Ascending aorta (tissue), 2 donors: ENCODE data around the gene C1orf52. TPM values are rescaled to one million over a fixed set of nuclear protein-coding genes. Genes with fewer than 3 reads are reported as not detected.

ENCODE experiments used
- DNase-seq, 2 donors: peaks; one replicate each; pipeline ENCODE4 v3.0.0-alpha.2; 2019; ENCODE audit warnings: low spot score in 2 of 2
- H3K27ac ChIP-seq, 2 donors: fragments of 200-600 bp; sonication (generic); one replicate each; pipeline ENCODE4 v1.5.1; 2016 to 2017; ENCODE audit warnings: mild to moderate bottlenecking in 1 of 2
- H3K27me3 ChIP-seq: fragments of 200-600 bp; sonication (generic); one replicate; pipeline ENCODE4 v1.5.1; 2017
- H3K36me3 ChIP-seq, 2 donors: fragments of 200-600 bp; sonication (generic); one replicate each; pipeline ENCODE4 v1.5.1; 2016
- H3K4me1 ChIP-seq, 2 donors: fragments of 200-600 bp; sonication (generic); one replicate each; pipeline ENCODE4 v1.5.1; 2016 to 2017; ENCODE audit warnings: mild to moderate bottlenecking in 1 of 2
- H3K4me3 ChIP-seq, 2 donors: fragments of 200-600 bp; sonication (generic); one replicate each; pipeline ENCODE4 v1.5.1; 2016 to 2017; ENCODE audit warnings: mild to moderate bottlenecking in 1 of 2
- H3K9me3 ChIP-seq, 2 donors: fragments of 200-600 bp; sonication (generic); one replicate each; pipeline ENCODE4 v1.5.1; 2016
- CTCF ChIP-seq, 3 experiments: fragments of 200-600 bp in 2 of 3; fragments of 450-650 bp in 1 of 3; sonication (generic) in 2 of 3; IDR thresholded peaks; one replicate each; pipeline ENCODE4 v1.5.1; 2016 to 2019; ENCODE audit warnings: antibody characterized with exemption in 3 of 3, mild to moderate bottlenecking in 1 of 3, moderate library complexity in 1 of 3
- intact Hi-C: fragments of 100-400 bp; cut with DNase I; formaldehyde crosslinking; loops from one replicate; pipeline ENCODE4 v1.15.1; 2023
- total RNA-seq: library from RNA; depleted of rRNA; stranded (reverse); fragments of >200 nt; gene quantifications from one replicate; pipeline ENCODE4 v1.1.0, GENCODE V29; 2016

The C1orf52 gene
- total RNA-seq, 1 donor from 2014 or later = 2.3 TPM

- H3K4me1 ChIP-seq = peaks cover 8 to 15% of the 10 kb centered on the region in 2 donors
- TF ChIP-seq CTCF (IDR thresholded peaks at IDR 0.05) = no peak
- no peak for DNase-seq
- intact Hi-C loops = loop anchor here (5.0 to 10.0 kb wide), 3 partner anchors 773 to 1637 kb away; partner anchors contain the start of genes GNG5, HS2ST1, SELENOF and SPATA1
- H3K27me3 ChIP-seq = no peaks in the 10 kb centered on the region
- H3K36me3 ChIP-seq = no peaks in the 10 kb centered on the region
- H3K4me3 ChIP-seq = no peak overlapping the region
- H3K27ac ChIP-seq = peak overlapping the region in 1 of 2 donors; percentile 70
- no peaks in the 10 kb centered on the region for H3K9me3 ChIP-seq
These were observed 18.3 kb upstream of the C1orf52 start for GRCh38 chr1:85277802-85278201.

GRCh38 chr1:85276978-85277639, 17.6 kb upstream of the C1orf52 start:
- no peak for DNase-seq
- Histone ChIP-seq H3K36me3 (no peaks in the 10 kb centered on the region), H3K9me3 (no peaks in the 10 kb centered on the region), H3K4me1 (peaks cover 8 to 15% of the 10 kb centered on the region in 2 donors), H3K4me3 (peak overlapping the region in 1 of 2 donors; percentile 82), H3K27me3 (no peaks in the 10 kb centered on the region), H3K27ac (peak overlapping the region; percentile 93 to 97)
- TF ChIP-seq CTCF (IDR thresholded peaks at IDR 0.05) = no peak
- intact Hi-C loops = loop anchor here (1.0 to 10.0 kb wide), 4 partner anchors 18 to 1638 kb away; partner anchors contain the start of genes C1orf52, GNG5, HS2ST1 and SELENOF

- H3K4me1 ChIP-seq = peaks cover 8 to 17% of the 10 kb centered on the region in 2 donors
These were observed 16.9 kb upstream of the C1orf52 start, which contains the start of gene BCL10 for GRCh38 chr1:85276215-85276977. Gene BCL10, minus strand, starts transcription at chr1:85276632. Its CDS starts 280 bp downstream, at chr1:85276352.

GRCh38 chr1:85275701-85276214, 16.3 kb upstream of the C1orf52 start:
- peaks cover 1 to 3% of the 10 kb centered on the region in 2 donors for H3K36me3 ChIP-seq
- H3K9me3 ChIP-seq = no peaks in the 10 kb centered on the region
- DNase-seq = no peak
- H3K4me3 ChIP-seq = peak overlapping the region; percentile 75 to 82
- peak overlapping the region; percentile 93 to 97 for H3K27ac ChIP-seq
- peaks cover 8 to 17% of the 10 kb centered on the region in 2 donors for H3K4me1 ChIP-seq
- TF ChIP-seq CTCF (IDR thresholded peaks at IDR 0.05) = no peak
- H3K27me3 ChIP-seq = no peaks in the 10 kb centered on the region
- intact Hi-C loops = loop anchor here (1.0 to 10.0 kb wide), 4 partner anchors 16 to 1639 kb away; partner anchors contain the start of genes C1orf52, GNG5, HS2ST1 and SELENOF

More at GRCh38 chr1:85276215-85276977, 16.9 kb upstream of the C1orf52 start, which contains the start of gene BCL10:
- intact Hi-C loops = loop anchor here (1.0 to 10.0 kb wide), 4 partner anchors 17 to 1638 kb away; partner anchors contain the start of genes C1orf52, GNG5, HS2ST1 and SELENOF
- DNase-seq = peak; percentile 95 to 99
- no peak for TF ChIP-seq CTCF (IDR thresholded peaks at IDR 0.05)
- Histone ChIP-seq H3K36me3 (no peaks in the 10 kb centered on the region), H3K9me3 (no peaks in the 10 kb centered on the region), H3K27ac (peak within 1 kb of the TSS; percentile 93 to 97), H3K27me3 (no peaks in the 10 kb centered on the region), H3K4me3 (peak within 1 kb of the TSS; percentile 75 to 82)

- Histone ChIP-seq H3K27ac (peak overlapping the region; percentile 93 to 97), H3K27me3 (no peaks in the 10 kb centered on the region), H3K9me3 (no peaks in the 10 kb centered on the region), H3K4me1 (peaks cover 8 to 17% of the 10 kb centered on the region in 2 donors), H3K4me3 (peak overlapping the region; percentile 75 to 82), H3K36me3 (peaks cover 9 to 10% of the 10 kb centered on the region in 2 donors)
- no peak for TF ChIP-seq CTCF (IDR thresholded peaks at IDR 0.05)
- DNase-seq = no peak
- intact Hi-C loops = loop anchor here (5.0 to 10.0 kb wide), 3 partner anchors 770 to 1640 kb away; partner anchors contain the start of genes GNG5, HS2ST1, SELENOF and SPATA1
These were observed 15.5 kb upstream of the C1orf52 start for GRCh38 chr1:85274969-85275453.
